Activated CD8-positive, alpha-beta T cell treated with anti-CD3 and anti-CD28 coated beads for 36 hours (primary cell): ENCODE data around the gene SOX30. TPM values are rescaled to one million over a fixed set of nuclear protein-coding genes. Genes with fewer than 3 reads are reported as not detected.
"Not testable (repeated sequence)": the region's sequence is repeated elsewhere in the genome, so short reads cannot be mapped to it uniquely, and the experiment has no call there.

Experiments used
- ATAC-seq: fragments of 200-7000 bp; cut with Tn5 transposase; one replicate; pipeline ENCODE4 v1.10.0; 2021; ENCODE audit warnings: mild to moderate bottlenecking, moderate library complexity
- CTCF ChIA-PET: fragments of 350-600 bp; sonication (Branson Sonifier 250); formaldehyde crosslinking; loops from one replicate; lab custom pipeline; 2021; ENCODE audit warnings: antibody characterized with exemption; lab: Charles Lee
- POLR2A ChIA-PET: fragments of 350-600 bp; sonication (Branson Sonifier 250); formaldehyde crosslinking; loops from one replicate; lab custom pipeline; 2021; ENCODE audit warnings: antibody characterized with exemption; lab: Charles Lee
- DNase-seq: peaks from one replicate; pipeline ENCODE4 v3.0.0-alpha.2; 2020
- H3K27ac Mint-ChIP-seq: one replicate; pipeline ENCODE4 v1.8.0; 2021; ENCODE audit warnings: mild to moderate bottlenecking, mixed read lengths
- H3K27me3 Mint-ChIP-seq: one replicate; pipeline ENCODE4 v1.8.0; 2021; ENCODE audit warnings: mixed read lengths
- H3K36me3 Mint-ChIP-seq: one replicate; pipeline ENCODE4 v1.8.0; 2021; ENCODE audit warnings: low read depth, mixed read lengths
- H3K4me1 Mint-ChIP-seq: one replicate; pipeline ENCODE4 v1.8.0; 2021; ENCODE audit warnings: low read depth, mixed read lengths
- H3K4me3 Mint-ChIP-seq: one replicate; pipeline ENCODE4 v1.8.0; 2021; ENCODE audit warnings: mild to moderate bottlenecking, moderate library complexity, mixed read lengths
- H3K9me3 Mint-ChIP-seq: one replicate; pipeline ENCODE4 v1.8.0; 2021; ENCODE audit warnings: mixed read lengths
- intact Hi-C: fragments of 100-400 bp; cut with micrococcal nuclease; formaldehyde crosslinking; loops from one replicate; pipeline ENCODE4 v1.10.0; 2022
- total RNA-seq, 2 experiments: library from RNA; stranded (reverse); gene quantifications; one replicate each; pipeline ENCODE4 v1.2.3, GENCODE V29; 2021
- TF ChIP-seq, protein P1 (sequence below): fragments of 200-600 bp; IDR thresholded peaks from one replicate; pipeline ENCODE4 v1.8.0; 2022; ENCODE audit warnings: antibody characterized with exemption, mild to moderate bottlenecking

SOX30 gene
- total RNA-seq, 2 experiments from 2014 or later: 0.11 to 0.16 TPM

DNA sequence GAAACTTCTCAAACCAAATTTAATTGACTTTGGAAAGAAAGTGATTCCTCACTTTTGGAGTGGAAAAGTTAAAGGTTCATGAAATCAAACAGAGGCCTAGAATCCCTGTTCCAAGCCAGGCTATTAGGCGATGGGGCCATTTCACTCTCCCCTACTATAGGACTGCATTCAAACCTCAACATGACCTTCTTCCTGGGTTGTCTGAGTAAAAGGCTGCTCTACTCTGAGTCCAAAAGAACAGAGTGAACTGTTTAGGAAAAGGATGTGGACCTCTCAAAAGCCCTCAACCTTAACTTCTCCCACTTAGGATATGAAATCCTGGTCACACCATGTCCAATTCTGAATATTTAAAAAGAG, 34.9 kb upstream of the SOX30 start:
- H3K9me3 Mint-ChIP-seq: no peaks in the 10 kb centered on the region
- H3K4me3 Mint-ChIP-seq: no peak overlapping the region
- TF ChIP-seq, protein P1, sequence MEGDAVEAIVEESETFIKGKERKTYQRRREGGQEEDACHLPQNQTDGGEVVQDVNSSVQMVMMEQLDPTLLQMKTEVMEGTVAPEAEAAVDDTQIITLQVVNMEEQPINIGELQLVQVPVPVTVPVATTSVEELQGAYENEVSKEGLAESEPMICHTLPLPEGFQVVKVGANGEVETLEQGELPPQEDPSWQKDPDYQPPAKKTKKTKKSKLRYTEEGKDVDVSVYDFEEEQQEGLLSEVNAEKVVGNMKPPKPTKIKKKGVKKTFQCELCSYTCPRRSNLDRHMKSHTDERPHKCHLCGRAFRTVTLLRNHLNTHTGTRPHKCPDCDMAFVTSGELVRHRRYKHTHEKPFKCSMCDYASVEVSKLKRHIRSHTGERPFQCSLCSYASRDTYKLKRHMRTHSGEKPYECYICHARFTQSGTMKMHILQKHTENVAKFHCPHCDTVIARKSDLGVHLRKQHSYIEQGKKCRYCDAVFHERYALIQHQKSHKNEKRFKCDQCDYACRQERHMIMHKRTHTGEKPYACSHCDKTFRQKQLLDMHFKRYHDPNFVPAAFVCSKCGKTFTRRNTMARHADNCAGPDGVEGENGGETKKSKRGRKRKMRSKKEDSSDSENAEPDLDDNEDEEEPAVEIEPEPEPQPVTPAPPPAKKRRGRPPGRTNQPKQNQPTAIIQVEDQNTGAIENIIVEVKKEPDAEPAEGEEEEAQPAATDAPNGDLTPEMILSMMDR: no peak
- ATAC-seq: no peak
- ChIA-PET POLR2A (no interaction called here), CTCF (no interaction called here)
- DNase-seq: no peak
- H3K36me3 Mint-ChIP-seq: no peaks in the 10 kb centered on the region
- intact Hi-C loops: no loop called here
- no peaks in the 10 kb centered on the region for H3K27me3 Mint-ChIP-seq
- H3K4me1 Mint-ChIP-seq: no peaks in the 10 kb centered on the region
- no peak overlapping the region for H3K27ac Mint-ChIP-seq

DNA sequence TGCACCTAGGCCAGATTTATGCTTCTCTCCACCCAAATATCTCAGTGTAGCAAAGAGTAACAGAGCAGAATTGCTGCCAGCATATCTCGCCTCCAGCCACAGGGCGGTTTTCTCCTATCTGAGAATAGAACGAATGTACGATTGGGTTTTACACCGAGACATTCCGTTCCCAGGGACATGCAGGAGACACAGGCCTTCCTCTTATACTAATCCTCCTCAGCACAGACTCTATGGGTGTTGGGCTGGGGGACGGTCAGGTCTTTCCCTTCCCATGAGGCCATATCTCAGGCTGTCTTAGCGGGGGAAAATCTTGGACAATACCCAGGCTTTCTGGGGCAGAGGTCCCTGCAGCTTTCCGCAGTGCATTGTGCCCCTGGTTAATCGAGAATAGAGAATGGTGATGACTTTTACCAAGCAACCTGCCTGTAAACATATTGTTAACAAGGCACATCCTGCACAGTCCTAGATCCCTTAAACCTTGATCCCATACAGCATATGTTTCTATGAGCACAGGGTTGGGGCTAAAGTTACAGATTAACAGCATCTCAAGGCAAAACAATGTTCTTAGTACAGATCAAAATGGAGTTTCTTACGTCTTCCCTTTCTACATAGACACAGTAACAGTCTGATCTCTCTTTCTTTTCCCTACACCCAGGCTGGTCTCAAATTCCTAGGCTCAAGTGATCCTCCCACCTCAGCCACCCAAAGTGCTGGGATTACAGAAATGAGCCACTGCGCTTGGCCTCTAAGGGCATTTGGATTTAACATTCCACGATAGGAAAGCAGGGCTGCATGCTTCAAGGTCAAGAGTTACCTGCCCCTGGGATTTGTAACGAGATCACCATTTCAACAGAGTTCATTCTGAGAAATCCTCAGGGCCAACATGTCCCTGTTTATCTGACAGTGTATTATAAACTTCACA, 34.3 kb upstream of the SOX30 start:
- H3K4me1 Mint-ChIP-seq, H3K36me3 Mint-ChIP-seq, H3K4me3 Mint-ChIP-seq, CTCF ChIA-PET, H3K27ac Mint-ChIP-seq, ATAC-seq, intact Hi-C loops, H3K9me3 Mint-ChIP-seq, POLR2A ChIA-PET, DNase-seq, H3K27me3 Mint-ChIP-seq: not testable (repeated sequence)

GRCh38 chr5:157682257-157682656, 30.0 kb upstream of the SOX30 start:
- DNase-seq (no peak), ATAC-seq (no peak)
- no peak overlapping the region for H3K4me3 Mint-ChIP-seq
- CTCF ChIA-PET: interaction anchor here (1.1 to 1.2 kb wide), 2 partner anchors 12 to 31 kb away, joined by 3 read pairs; no protein-coding TSS in a partner anchor
- no peaks in the 10 kb centered on the region for H3K9me3 Mint-ChIP-seq
- POLR2A ChIA-PET: no interaction called here
- H3K36me3 Mint-ChIP-seq: no peaks in the 10 kb centered on the region
- no peak overlapping the region for H3K27ac Mint-ChIP-seq
- H3K4me1 Mint-ChIP-seq: no peaks in the 10 kb centered on the region
- TF ChIP-seq, protein P1: no peak
- no peaks in the 10 kb centered on the region for H3K27me3 Mint-ChIP-seq
- intact Hi-C loops: no loop called here

- Mint-ChIP-seq H3K9me3 (no peaks in the 10 kb centered on the region), H3K27ac (no peak overlapping the region), H3K4me1 (no peaks in the 10 kb centered on the region), H3K36me3 (no peaks in the 10 kb centered on the region), H3K27me3 (no peaks in the 10 kb centered on the region), H3K4me3 (no peak overlapping the region)
- TF ChIP-seq, protein P1: no peak
- no peak for DNase-seq
- CTCF ChIA-PET: interaction anchor here (0.5 kb wide), 1 partner anchor 249 kb away, joined by 3 read pairs; no protein-coding TSS in a partner anchor
- POLR2A ChIA-PET: no interaction called here
- no peak for ATAC-seq
- intact Hi-C loops: no loop called here
These were observed 28.8 kb upstream of the SOX30 start for GRCh38 chr5:157681048-157681447.

- Mint-ChIP-seq H3K4me1 (no peaks in the 10 kb centered on the region), H3K27ac (no peak overlapping the region), H3K9me3 (no peaks in the 10 kb centered on the region), H3K27me3 (no peaks in the 10 kb centered on the region), H3K4me3 (no peak overlapping the region), H3K36me3 (no peaks in the 10 kb centered on the region)
- DNase-seq: no peak
- ChIA-PET CTCF (no interaction called here), POLR2A (no interaction called here)
- intact Hi-C loops: no loop called here
- no peak for ATAC-seq
- TF ChIP-seq, protein P1: no peak
These were observed 28.0 kb upstream of the SOX30 start for GRCh38 chr5:157680239-157680638.
